Mesenchymal stem cell (in vitro differentiated cells and primary cell): ENCODE measurements around the gene SLC25A26. TPM values are rescaled to one million over a fixed set of nuclear protein-coding genes. Genes with fewer than 3 reads are reported as not detected.
A peak's percentile ranks its signal among the peaks of the same experiment; 100 is the strongest.

Experiments
- DNase-seq: peaks from one replicate; pipeline ENCODE4 v3.0.0-alpha.2; 2013
- H2AFZ ChIP-seq: one replicate; pipeline ENCODE4 v1.6.1; 2013; ENCODE audit warnings: low read depth, mild to moderate bottlenecking, control low read depth, inconsistent platforms, low read length, moderate library complexity
- H2AK5ac ChIP-seq: 2 replicates; pipeline ENCODE4 v1.6.1; 2013; ENCODE audit warnings: low read length, moderate library complexity, mild to moderate bottlenecking, inconsistent platforms; ENCODE audit not compliant: severe bottlenecking
- H2BK120ac ChIP-seq: one replicate; pipeline ENCODE4 v1.6.1; 2013; ENCODE audit warnings: low read depth, mild to moderate bottlenecking, inconsistent platforms, low read length, moderate library complexity
- H2BK12ac ChIP-seq, 2 experiments: one replicate each; pipeline ENCODE4 v1.6.1; 2013; ENCODE audit warnings: inconsistent platforms in 2 of 2, low read length in 2 of 2, mild to moderate bottlenecking in 2 of 2, moderate library complexity in 2 of 2, control low read depth in 1 of 2
- H2BK15ac ChIP-seq: one replicate; pipeline ENCODE4 v1.6.1; 2013; ENCODE audit warnings: mild to moderate bottlenecking, low read depth, inconsistent platforms; ENCODE audit not compliant: poor library complexity, severe bottlenecking
- H2BK5ac ChIP-seq: 2 replicates; pipeline ENCODE4 v1.6.1; 2013; ENCODE audit warnings: low read depth, mild to moderate bottlenecking, low read length, control low read depth, inconsistent platforms; ENCODE audit not compliant: poor library complexity, severe bottlenecking
- H3K14ac ChIP-seq, 2 experiments: one replicate each; pipeline ENCODE4 v1.6.1; 2013; ENCODE audit warnings: inconsistent platforms in 2 of 2, low read length in 2 of 2, control low read depth in 1 of 2, mild to moderate bottlenecking in 1 of 2, moderate library complexity in 1 of 2
- H3K18ac ChIP-seq, 2 experiments: one replicate each; pipeline ENCODE4 v1.6.1; 2013; ENCODE audit warnings: inconsistent platforms in 2 of 2, low read length in 2 of 2, control low read depth in 1 of 2, low read depth in 1 of 2, mild to moderate bottlenecking in 1 of 2
- H3K23ac ChIP-seq, 2 experiments: one replicate each; pipeline ENCODE4 v1.6.1; 2013; ENCODE audit warnings: inconsistent platforms in 2 of 2, low read length in 2 of 2, mild to moderate bottlenecking in 2 of 2, moderate library complexity in 2 of 2, control low read depth in 1 of 2
- H3K27ac ChIP-seq: 2 replicates; pipeline ENCODE4 v1.5.1; 2013; ENCODE audit warnings: mild to moderate bottlenecking, moderate library complexity, low read length, control low read depth, inconsistent platforms; ENCODE audit not compliant: poor library complexity, severe bottlenecking
- H3K27me3 ChIP-seq, 2 experiments: 2 replicates each; pipeline versions ENCODE4 v1.6.1 to v1.7.0; 2013; ENCODE audit warnings: low read length in 2 of 2, mild to moderate bottlenecking in 2 of 2, moderate library complexity in 2 of 2, control low read depth in 1 of 2, inconsistent platforms in 1 of 2; ENCODE audit not compliant: control insufficient read depth in 1 of 2, insufficient read depth in 1 of 2
- H3K36me3 ChIP-seq, 2 experiments: 2 replicates each; pipeline versions ENCODE4 v1.6.1 to v1.7.0; 2013; ENCODE audit warnings: low read length in 2 of 2, control low read depth in 1 of 2, inconsistent platforms in 1 of 2, low read depth in 1 of 2, mild to moderate bottlenecking in 1 of 2; ENCODE audit not compliant: insufficient read depth in 2 of 2, control insufficient read depth in 1 of 2
- H3K4ac ChIP-seq, 2 experiments: one replicate each; pipeline ENCODE4 v1.6.1; 2013; ENCODE audit warnings: inconsistent platforms in 2 of 2, low read length in 2 of 2, mild to moderate bottlenecking in 2 of 2, moderate library complexity in 2 of 2, control low read depth in 1 of 2, low read depth in 1 of 2
- H3K4me1 ChIP-seq: 2 replicates; pipeline ENCODE4 v1.6.1; 2013; ENCODE audit warnings: low read depth, low read length, control low read depth; ENCODE audit not compliant: control insufficient read depth, insufficient read depth
- H3K4me2 ChIP-seq: 2 replicates; pipeline ENCODE4 v1.6.1; 2013; ENCODE audit warnings: low read length, mild to moderate bottlenecking, inconsistent platforms; ENCODE audit not compliant: poor library complexity, severe bottlenecking
- H3K4me3 ChIP-seq, 2 experiments: 2 replicates each; pipeline versions ENCODE4 v1.5.1 to v1.7.0; 2013; ENCODE audit warnings: low read length in 2 of 2, mild to moderate bottlenecking in 2 of 2, control low read depth in 1 of 2, low read depth in 1 of 2; ENCODE audit not compliant: insufficient read depth in 1 of 2
- H3K79me1 ChIP-seq: replicated peaks from 2 replicates; pipeline ENCODE4 v1.6.1; 2013; ENCODE audit warnings: mild to moderate bottlenecking, control low read depth, low read length, inconsistent platforms; ENCODE audit not compliant: poor library complexity, severe bottlenecking
- H3K9ac ChIP-seq: 2 replicates; pipeline ENCODE4 v1.7.0; 2013; ENCODE audit warnings: mild to moderate bottlenecking, low read length, moderate library complexity
- H3K9me3 ChIP-seq: 2 replicates; pipeline ENCODE4 v1.7.0; 2013; ENCODE audit warnings: mild to moderate bottlenecking, low read length; ENCODE audit not compliant: control insufficient read depth
- H4K8ac ChIP-seq: one replicate; pipeline ENCODE4 v1.6.1; 2013; ENCODE audit warnings: inconsistent platforms, mild to moderate bottlenecking, low read length, moderate library complexity
- H4K91ac ChIP-seq: one replicate; pipeline ENCODE4 v1.6.1; 2013; ENCODE audit warnings: mild to moderate bottlenecking, low read length, inconsistent platforms
- whole genome bisulfite sequencing: methylation state at CpG from one replicate; pipeline ENCODE4 v1.1.7; 2013; ENCODE audit warnings: mixed read lengths; 5-methylcytosine and 5-hydroxymethylcytosine counted together
- polyA plus RNA-seq, 2 experiments: library from polyadenylated mRNA; stranded (reverse); fragments of 200-250 nt; gene quantifications; one replicate each; pipeline ENCODE4 v1.2.3, GENCODE V29; 2013

Gene SLC25A26, protein sequence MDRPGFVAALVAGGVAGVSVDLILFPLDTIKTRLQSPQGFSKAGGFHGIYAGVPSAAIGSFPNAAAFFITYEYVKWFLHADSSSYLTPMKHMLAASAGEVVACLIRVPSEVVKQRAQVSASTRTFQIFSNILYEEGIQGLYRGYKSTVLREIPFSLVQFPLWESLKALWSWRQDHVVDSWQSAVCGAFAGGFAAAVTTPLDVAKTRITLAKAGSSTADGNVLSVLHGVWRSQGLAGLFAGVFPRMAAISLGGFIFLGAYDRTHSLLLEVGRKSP
- polyA plus RNA-seq (2013, experiment 1 of 2) = 8.6 TPM
- 8.6 TPM for polyA plus RNA-seq (2013, experiment 2 of 2)

- Histone ChIP-seq H3K4me2 (peak within 1 kb of the TSS; percentile 79), H3K14ac (no peak within 1 kb of the TSS), H3K4ac (peak within 1 kb of the TSS in 1 of 2 experiments; percentile 38), H2BK12ac (no peak within 1 kb of the TSS), H3K23ac (no peak within 1 kb of the TSS), H4K91ac (peak within 1 kb of the TSS; percentile 58), H2AK5ac (no peak within 1 kb of the TSS), H4K8ac (peak within 1 kb of the TSS; percentile 99), H3K4me1 (no peaks in the 10 kb centered on the region), H3K79me1 (peaks cover 19% of the 10 kb centered on the region), H3K9ac (peak within 1 kb of the TSS; percentile 92), H3K18ac (peak within 1 kb of the TSS; percentile 28 to 90), H2AFZ (peak within 1 kb of the TSS; percentile 94), H3K27ac (peak within 1 kb of the TSS; percentile 76), H2BK5ac (no peak within 1 kb of the TSS), H3K36me3 (peaks cover 5% of the 10 kb centered on the region in 2 experiments), H3K4me3 (peak within 1 kb of the TSS; percentile 82 to 87), H3K27me3 (peaks cover 0 to 6% of the 10 kb centered on the region in 2 experiments), H2BK15ac (peak within 1 kb of the TSS; percentile 26), H3K9me3 (no peaks in the 10 kb centered on the region), H2BK120ac (no peak within 1 kb of the TSS)
- peak; percentile 95 for DNase-seq
- under 1% methylated on average over 45 of the region's 56 CpGs for WGBS
Measured at GRCh38 chr3:66220602-66221377, at the start of gene SLC25A26. TSS of gene SLC25A26 (plus strand) at chr3:66221001. CDS start at chr3:66221095, 94 bp downstream.

GRCh38 chr3:66172394-66172793, 48.4 kb upstream of the SLC25A26 start:
- Histone ChIP-seq H3K4me1 (no peaks in the 10 kb centered on the region), H3K9me3 (no peaks in the 10 kb centered on the region), H3K18ac (no peak overlapping the region), H2BK12ac (no peak overlapping the region), H3K9ac (no peak overlapping the region), H2AFZ (no peak overlapping the region), H2BK120ac (no peak overlapping the region), H3K36me3 (no peaks in the 10 kb centered on the region), H3K4ac (no peak overlapping the region), H2BK15ac (no peak overlapping the region), H4K8ac (no peak overlapping the region), H4K91ac (no peak overlapping the region), H3K23ac (no peak overlapping the region), H2BK5ac (no peak overlapping the region), H3K4me2 (no peak overlapping the region), H3K4me3 (no peak overlapping the region), H3K14ac (no peak overlapping the region), H3K79me1 (no peaks in the 10 kb centered on the region), H2AK5ac (no peak overlapping the region), H3K27me3 (peaks cover 3 to 19% of the 10 kb centered on the region in 2 experiments), H3K27ac (no peak overlapping the region)
- 72% methylated on average over 1 of the region's 1 CpG for WGBS
- DNase-seq = no peak

- H3K9ac ChIP-seq = no peak overlapping the region
- peaks cover 3 to 9% of the 10 kb centered on the region in 2 experiments for H3K27me3 ChIP-seq
- H3K23ac ChIP-seq = no peak overlapping the region
- H2BK120ac ChIP-seq = no peak overlapping the region
- H4K8ac ChIP-seq = no peak overlapping the region
- DNase-seq = no peak
- no peaks in the 10 kb centered on the region for H3K4me1 ChIP-seq
- H3K4me3 ChIP-seq = no peak overlapping the region
- H2AFZ ChIP-seq = no peak overlapping the region
- H2BK5ac ChIP-seq = no peak overlapping the region
- no peak overlapping the region for H3K18ac ChIP-seq
- no peak overlapping the region for H2BK12ac ChIP-seq
- H3K27ac ChIP-seq = no peak overlapping the region
- H3K36me3 ChIP-seq = no peaks in the 10 kb centered on the region
- H3K4ac ChIP-seq = no peak overlapping the region
- 67% methylated on average over 1 of the region's 1 CpG for WGBS
- no peak overlapping the region for H3K4me2 ChIP-seq
- H3K9me3 ChIP-seq = no peaks in the 10 kb centered on the region
- no peaks in the 10 kb centered on the region for H3K79me1 ChIP-seq
- no peak overlapping the region for H4K91ac ChIP-seq
- H2AK5ac ChIP-seq = no peak overlapping the region
- H3K14ac ChIP-seq = no peak overlapping the region
- no peak overlapping the region for H2BK15ac ChIP-seq
Measured at GRCh38 chr3:66177026-66177425, 43.8 kb upstream of the SLC25A26 start.

GRCh38 chr3:66178206-66178605, 42.6 kb upstream of the SLC25A26 start:
- Histone ChIP-seq H3K79me1 (no peaks in the 10 kb centered on the region), H3K27ac (no peak overlapping the region), H3K4me3 (no peak overlapping the region), H3K14ac (no peak overlapping the region), H2BK120ac (no peak overlapping the region), H3K36me3 (no peaks in the 10 kb centered on the region), H2BK12ac (no peak overlapping the region), H2BK5ac (no peak overlapping the region), H4K91ac (no peak overlapping the region), H3K18ac (no peak overlapping the region), H3K23ac (no peak overlapping the region), H2AK5ac (no peak overlapping the region), H4K8ac (no peak overlapping the region), H3K4ac (no peak overlapping the region), H3K4me1 (no peaks in the 10 kb centered on the region), H3K9ac (no peak overlapping the region), H3K9me3 (no peaks in the 10 kb centered on the region), H2AFZ (no peak overlapping the region), H2BK15ac (no peak overlapping the region), H3K27me3 (peaks cover 0 to 3% of the 10 kb centered on the region in 2 experiments), H3K4me2 (no peak overlapping the region)
- DNase-seq = no peak
- whole genome bisulfite sequencing = 91% methylated on average over 6 of the region's 6 CpGs
